CD4-positive, alpha-beta T cell treated with Interleukin-15 for 4 hours (primary cell): ENCODE measurements around the gene SKI.

Source experiments
- DNase-seq: peaks from one replicate; pipeline ENCODE4 v3.0.0-alpha.2; 2020; ENCODE audit warnings: low spot score

The SKI gene

DNA sequence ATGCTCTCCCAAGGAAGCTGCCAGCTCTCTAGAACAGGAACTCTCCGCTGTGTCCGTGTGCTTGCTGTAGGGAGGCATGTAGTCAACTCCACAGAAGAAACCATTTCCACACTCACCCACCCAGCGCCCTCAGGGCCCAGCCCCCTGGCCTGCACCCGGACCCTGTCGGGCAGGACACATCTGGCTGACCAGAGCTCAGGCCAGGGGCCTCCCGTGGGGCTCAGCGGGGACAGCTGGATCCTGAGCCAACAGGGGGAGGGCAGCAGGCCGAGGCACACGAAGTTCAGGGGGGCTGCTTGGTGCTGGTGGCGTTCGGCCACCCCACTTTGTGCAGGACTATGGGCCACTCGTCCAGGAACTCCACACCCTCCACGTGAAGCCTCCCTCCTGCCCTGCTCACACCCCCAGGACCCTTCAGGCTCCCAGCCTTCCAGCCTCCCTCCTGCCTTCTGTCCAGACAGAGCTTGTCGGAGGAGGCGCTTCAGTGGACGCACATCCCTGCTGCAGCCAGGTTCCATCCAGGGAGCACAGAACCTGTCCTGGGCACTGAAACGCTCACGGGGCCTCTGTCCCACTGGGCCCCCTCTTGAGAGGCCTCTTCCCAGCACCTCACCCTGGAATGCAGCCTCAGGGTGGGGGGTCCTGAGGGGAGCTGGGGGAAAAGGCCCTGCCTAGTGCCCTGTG, 18.6 kb upstream of the SKI start:
- DNase-seq: no peak

DNA sequence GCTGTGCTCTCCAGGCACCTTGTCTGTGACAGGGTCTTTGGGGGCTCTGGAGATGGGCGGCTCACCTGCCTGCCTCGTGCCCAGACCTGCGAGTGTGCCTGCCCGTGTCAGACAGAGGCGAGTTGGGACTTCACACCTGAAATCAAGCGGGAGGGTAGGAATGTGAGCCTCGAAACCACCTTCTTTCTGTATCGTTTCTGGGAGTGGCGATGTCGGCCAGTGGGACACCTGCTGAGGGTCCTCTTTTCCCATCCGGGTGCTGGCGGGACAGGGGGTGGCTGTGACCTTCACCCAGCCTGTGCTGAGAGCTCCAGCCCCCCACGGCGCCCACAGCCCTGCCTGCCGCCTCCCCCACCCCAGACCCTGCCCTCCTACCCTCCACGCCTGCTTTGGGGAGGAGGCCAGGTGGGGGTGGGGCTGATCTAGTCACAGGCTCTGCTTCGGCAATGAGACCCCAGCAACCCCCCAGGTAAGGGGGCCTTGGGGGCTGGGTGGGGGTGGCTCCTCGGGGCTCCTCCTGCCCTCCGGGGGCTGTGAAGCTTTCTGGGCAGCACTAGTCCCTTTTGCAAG, 17.9 kb upstream of the SKI start:
- no peak for DNase-seq

DNA sequence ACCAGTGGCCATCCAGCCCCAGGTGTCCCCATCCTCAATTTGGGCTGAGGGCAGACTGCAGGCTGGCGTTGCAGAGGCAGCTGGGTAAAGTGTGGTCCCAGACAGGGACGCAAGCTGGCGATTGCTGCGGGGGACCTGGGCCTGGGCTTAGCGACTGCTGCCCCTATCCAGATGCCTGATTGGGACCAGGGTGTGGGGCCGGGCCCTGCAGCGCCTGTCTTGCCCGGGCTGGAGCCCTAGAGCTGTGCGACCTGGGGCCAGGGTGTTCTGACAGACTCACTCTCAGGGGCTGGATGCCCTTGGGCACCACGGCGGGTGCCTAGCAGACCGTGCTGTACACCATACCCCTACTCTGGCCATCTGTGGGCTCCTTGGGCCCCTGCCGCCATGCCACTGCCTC, 17.3 kb upstream of the SKI start:
- no peak for DNase-seq

DNA sequence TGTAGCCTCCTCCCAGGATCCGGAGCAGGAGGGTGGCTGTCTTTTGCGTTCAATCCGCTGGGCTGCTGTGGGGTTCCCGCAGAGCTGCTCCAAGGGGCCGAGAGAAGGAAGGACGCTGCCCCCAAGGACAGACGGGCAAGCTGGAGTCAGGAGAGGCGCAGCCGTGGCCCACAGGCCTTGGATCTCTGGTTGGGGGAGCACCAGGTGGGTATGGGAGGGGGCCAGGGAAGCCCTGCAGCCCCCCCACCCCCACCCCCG, 15.9 kb upstream of the SKI start:
- DNase-seq: no peak

DNA sequence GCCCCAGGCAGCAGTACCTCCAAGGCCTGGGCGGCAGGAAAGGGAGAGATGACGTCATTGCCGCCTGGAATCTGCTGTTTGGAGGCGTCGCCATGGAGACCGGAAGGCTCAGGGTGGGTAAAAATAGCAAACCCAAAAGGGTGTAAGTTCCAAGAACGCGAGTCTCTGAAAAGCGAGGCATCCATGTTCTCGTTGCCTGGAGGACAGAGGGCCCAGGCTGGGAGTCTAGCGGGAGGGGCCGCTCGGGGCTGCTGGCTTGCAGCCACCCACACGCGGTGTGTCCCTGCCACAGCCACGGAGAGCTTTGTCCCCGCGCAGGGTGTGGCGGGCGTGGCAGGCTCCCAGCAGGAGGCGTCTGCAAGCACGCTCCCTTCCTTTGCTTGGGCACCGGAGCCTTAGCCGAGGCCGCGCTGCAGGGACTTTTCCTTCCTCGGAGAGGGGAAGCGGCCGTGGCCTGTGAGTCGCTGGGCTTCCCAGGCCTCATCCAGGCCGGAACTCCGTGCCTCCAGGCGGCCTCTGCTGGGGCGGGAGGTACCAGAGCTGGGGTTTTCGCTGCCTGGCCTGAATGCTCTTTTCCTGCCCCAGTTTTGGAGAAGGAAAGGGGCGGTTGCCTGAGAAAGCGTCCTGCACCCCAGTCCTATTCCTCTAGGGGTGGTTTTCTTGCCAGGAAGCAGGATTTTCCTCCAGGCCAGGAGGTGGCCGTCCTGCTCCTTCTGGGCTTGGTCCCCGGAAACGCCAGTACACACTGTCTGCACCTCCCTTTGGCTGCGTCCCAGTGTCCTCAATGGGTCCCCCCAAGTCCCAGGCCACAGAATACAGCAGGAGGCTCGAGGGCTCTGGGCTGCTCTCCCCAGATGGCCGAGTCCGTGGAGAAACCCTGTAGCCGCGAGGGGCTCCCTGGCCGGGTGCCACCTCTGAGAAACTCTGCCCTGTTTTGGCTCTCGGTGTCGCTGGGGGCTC, 15.3 kb upstream of the SKI start:
- DNase-seq: peak; percentile 87

DNA sequence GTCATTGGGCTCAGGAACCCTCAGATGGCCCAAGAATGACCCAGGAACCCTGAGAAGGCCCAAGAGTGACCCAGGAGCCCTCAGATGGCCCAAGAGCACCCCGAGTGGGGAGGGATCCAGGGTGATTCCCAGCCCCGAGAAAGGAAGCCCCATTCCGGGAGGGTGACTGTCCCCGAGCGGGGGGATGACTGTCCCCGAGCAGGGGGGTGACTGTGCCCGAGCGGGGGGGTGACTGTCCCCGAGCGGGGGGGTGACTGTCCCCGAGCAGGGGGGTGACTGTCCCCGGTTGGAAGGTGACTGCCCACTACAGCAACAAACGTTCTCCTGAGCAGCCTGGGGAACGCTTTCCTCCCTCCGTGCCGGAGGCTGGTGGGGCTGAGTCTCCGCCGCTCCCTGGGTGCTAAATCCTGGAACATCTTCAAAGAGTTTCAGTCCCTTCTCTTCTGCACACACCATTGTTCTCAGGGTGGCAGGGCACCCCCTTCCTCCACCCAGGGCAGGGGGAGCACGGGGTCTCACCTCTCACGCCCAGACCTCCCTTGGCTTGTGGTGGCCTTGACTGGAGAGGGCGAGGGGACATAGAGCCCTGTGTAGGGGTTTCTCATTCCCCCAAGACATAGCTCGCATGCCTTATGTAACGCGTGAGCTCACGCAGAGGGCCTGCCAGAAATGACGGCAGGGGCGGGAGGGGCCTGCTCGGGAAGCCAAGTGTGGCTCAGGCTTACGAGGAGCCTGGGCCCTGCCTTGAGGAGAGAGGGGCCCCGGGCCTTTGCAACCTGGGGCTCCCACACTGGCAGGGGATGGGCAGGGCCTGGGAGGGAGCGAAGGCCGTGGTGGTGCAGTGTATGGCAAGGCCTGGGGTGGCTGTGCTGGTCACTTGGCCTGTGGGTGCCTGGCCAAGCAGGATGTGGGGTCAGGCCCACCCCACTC, 14.3 kb upstream of the SKI start:
- no peak for DNase-seq

DNA sequence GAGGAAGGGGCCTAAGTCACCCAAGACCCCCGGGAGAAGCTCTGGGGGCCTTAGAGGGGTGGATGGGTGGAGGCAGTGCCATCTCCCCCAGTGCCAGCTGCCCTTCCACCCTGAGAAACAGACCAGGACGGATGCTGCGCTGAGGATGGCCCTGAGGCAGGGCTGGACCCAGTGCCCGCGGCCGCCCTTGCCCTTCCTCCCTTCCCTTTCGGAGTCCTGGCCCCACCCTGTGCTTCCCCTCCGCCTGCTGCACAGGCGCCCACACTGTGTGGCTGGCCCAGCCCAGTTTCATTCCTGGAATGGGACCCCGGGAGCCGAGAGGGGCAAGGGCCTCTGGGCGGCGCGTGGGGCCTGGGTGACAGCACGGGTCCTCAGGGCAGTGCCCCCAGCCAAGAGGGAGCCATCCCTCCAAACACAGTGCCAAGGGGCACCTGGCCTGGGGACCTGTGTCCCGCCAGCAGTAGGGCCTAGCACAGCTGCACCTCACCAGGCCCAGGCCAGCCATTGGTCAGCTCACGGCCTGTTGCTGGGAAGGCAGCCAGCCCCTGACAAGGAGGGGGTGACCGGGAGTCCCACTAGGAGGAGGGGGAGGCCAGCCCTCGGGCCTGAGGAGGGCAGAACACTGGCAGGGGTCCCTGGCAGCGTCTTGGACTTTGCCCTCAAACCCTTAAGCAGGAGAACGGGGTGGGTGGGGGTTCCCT, 13.4 kb upstream of the SKI start:
- no peak for DNase-seq

DNA sequence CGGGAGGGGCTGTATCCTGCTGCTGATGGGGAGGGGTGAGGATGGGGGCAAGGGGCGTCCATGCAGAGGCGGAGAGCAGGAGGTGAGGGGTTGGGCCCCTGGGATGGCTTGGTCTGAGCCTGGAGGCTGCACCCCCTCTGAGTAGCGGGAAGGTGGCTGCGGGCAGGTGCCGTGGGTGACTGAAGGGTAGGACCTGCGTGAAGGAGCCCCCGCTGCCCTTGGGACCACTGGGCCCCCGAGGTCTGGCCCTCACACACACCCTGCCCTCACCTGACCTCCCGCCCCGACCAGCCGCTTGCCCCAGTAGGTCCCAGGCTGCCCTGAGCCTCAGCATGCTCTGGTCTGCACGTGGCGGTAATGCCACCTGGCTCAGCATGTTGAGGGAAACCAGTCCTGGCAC, 12.8 kb upstream of the SKI start:
- no peak for DNase-seq

DNA sequence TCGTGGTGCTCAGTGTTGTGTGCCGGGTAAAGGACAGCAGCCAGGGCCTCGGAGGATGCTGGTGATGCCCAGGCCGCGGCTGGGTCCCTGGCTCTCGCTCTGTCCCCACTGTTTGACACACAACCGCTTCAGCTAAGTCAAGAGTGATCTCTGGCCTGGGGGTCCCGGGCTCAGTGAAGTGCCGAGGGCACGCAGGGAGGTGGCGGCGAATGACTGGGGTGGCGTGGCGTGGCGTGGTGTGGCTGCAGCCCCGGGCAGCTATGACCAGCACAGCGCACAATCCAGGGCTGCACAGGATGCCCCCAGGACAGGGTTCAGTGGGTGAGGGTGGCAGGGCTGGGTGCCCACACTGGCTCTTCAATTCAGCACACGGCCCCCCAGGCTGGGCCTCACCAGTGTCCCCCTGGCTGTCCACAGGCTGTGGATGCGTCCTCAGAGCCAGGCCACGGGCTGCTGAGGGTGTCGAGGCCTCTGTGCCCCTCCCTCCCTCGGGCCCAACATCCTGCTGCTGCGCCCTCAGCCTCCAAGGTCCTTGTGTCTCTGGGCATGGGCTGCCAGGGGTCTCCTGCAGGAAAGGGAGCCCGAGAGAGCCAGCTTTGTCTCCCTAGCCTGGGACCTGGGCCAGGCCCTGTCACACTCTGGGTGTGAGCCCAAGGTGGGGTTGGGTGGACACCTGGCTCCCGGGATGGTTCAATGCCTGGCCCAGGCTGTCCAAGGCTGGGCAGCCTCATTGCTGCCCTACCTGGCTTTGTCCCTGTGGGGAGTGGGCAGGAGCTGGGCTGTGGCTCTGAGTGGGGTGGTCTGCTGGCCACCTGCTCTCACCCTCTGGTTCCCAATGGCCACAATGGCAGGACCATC, 12.0 kb upstream of the SKI start:
- no peak for DNase-seq

DNA sequence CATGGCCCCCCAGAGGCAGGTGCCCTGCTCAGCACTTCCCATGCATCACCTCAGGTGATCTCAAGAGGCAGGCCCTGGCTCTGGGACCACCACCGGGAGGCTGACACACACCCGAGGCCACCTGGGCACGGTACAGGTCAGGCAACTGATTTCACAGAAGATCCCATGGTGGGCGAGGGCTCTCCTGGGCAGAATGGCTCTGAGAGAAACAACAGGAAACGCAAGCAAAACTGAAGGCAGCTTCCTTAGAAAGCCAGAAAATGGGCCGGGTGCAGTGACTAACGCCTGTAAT, 11.4 kb upstream of the SKI start:
- DNase-seq: no peak

DNA sequence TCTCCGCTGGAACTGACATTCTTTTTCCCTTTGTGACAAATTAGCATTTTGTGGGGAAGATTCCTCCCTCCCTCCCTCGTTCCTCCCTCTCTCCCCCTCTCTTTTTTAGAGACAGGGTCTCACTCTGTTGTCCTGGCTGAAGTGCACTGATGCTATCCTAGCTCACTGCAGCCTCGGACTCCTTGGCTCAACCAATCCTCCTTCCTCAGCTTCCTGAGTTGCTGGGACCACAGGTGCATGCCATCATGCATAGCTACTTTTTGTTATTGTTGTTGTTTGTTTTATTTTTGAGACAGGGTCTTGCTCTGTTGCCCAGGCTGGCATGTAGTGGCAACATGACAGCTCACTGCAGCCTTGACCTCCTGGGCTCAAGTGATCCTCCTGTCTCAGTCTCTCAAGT, 6.8 kb upstream of the SKI start:
- DNase-seq: no peak

DNA sequence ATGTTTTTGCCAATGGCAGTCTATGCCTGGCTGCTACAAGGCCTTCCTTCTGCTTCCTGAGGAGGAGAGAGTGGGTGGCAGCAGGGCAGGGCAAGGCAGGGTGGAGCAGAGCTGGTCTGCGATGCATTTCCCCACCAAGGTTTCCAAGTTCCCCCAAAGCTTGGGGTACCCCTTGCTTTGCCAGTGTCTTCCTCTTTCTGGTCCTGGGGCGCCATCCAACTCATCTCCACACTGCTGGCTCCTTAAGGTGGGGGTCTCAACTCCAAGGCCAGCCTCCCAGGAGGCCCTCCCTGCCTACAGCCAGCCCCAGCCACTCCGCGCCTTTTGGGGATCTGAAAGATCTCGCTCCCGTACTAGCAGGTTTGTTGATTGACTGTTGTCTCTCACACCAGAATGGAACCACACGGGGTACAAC, 3.9 kb upstream of the SKI start:
- no peak for DNase-seq

DNA sequence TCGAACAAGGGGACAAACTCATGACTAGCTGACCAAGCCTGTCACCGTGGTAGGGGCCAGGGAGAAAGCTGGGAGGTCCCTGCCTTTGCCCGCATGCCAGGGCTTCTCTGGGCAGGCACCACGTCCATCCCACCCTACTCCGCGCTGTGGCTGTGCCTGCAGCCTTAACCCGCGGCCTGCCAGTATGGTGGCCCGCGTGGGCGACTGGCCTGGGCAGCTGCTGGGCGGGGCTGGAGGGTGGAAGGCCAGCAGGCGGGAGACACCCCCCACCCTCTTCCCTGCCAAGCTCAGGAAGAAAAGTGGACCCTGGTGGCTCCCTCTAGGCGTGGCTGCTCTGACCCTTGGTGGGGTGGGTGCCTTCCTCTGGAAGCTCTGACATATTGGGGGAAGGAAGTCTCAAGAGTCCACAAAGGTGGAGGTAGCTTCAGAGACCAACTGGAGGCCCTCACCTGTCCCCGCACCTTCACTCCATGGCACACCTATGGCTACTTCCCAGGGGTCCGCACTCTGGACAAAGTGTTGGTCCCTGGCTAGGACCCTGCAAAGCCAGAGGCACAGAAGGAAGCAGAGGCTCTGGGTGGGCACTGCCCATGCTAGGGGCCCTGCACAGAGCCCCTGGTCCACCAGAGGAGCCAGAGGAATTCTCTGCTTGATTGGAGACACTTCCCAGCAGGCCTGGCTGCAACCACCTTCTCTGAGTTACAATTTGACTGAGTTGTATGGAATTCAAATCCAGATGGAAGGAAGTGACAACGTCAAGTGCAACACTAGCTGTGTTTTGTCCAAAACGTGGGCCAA, 3.3 kb upstream of the SKI start:
- no peak for DNase-seq

DNA sequence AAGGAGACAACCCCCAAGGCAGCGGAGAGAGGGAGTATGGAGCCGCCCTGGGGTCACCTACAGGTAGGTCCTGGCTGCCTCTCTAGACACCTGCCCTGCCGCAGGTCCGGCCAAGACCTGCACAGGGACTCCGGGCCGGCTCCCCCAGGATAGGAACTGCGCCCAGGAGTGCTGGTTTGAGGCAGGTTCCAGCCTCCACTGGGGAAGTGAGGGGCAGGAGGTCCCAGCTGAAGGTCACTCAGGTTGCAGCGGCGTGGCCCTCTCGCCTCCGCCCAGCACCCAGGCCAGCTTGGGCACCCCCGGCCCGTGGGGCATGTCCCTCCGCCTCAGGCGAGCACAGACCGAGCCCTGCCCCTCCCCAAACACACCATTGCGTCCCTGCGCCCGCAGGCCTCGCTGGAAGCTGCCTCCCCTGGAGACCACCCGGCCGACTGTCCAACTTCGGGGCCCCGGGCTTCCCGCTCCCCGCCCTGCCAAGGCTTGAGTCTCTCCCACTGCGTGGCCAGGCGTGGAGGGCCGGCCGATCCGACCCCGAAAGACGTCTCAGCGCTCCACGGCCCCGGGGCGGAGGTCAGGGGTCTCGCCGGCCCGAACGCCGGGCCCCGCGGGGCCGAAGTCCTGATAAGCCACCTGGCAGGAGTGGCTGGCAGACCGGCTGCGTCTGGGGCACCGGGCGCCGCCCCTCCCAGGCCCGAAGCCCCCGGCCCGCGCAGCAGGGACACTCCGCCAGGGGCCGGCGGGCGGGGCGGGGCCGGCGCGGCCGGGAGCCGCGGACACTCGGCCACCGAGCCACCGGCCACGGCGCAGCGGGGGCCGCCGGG, 1.4 kb upstream of the SKI start:
- DNase-seq: no peak

DNA sequence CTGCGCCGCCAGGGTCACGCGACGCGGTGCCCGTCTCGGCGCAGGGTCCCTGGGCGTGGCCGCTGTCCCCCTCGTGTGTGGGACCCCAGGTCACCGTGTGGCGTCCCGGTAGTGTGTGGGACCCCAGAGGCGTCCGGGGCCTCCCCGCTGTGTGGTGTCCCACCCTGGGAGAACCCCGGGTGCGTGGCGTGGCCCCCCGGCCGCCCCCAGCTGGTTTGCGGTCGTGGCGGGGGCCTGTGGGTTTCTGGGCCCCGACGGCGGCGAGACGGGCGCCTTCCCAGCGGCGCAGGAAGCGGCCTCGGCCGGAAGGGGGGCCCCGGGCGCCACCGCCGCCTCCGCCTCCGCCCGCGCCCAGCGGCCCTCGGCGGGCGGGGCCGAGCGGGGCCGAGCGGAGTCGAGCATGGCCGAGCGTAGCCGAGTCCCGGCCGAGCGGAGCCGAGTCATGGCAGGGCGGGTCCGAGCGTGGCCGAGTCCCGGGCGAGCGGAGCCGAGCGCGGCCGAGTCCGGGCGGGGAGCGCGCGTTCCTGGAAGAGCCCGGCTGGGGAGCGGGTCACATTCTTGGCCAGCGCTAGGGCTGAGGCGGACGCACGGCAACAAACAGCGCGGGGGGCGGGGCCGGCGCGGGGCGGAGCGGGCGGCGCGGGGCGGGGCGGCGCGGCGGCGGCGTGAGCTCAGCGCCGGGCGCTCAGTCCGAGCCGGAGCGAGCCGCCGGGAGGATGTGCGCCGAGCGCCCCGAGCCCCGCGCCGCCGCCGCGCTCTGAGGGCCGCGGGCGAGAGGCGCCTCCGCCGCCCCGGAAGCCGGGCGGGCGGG, 568 bp upstream of the SKI start:
- peak; percentile 95 for DNase-seq

DNA sequence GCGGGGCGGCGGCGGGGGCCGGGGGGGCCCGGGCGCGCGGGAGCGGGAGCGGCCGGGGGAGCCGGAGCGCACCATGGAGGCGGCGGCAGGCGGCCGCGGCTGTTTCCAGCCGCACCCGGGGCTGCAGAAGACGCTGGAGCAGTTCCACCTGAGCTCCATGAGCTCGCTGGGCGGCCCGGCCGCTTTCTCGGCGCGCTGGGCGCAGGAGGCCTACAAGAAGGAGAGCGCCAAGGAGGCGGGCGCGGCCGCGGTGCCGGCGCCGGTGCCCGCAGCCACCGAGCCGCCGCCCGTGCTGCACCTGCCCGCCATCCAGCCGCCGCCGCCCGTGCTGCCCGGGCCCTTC, 546 bp downstream of the SKI start:
- no peak for DNase-seq

DNA sequence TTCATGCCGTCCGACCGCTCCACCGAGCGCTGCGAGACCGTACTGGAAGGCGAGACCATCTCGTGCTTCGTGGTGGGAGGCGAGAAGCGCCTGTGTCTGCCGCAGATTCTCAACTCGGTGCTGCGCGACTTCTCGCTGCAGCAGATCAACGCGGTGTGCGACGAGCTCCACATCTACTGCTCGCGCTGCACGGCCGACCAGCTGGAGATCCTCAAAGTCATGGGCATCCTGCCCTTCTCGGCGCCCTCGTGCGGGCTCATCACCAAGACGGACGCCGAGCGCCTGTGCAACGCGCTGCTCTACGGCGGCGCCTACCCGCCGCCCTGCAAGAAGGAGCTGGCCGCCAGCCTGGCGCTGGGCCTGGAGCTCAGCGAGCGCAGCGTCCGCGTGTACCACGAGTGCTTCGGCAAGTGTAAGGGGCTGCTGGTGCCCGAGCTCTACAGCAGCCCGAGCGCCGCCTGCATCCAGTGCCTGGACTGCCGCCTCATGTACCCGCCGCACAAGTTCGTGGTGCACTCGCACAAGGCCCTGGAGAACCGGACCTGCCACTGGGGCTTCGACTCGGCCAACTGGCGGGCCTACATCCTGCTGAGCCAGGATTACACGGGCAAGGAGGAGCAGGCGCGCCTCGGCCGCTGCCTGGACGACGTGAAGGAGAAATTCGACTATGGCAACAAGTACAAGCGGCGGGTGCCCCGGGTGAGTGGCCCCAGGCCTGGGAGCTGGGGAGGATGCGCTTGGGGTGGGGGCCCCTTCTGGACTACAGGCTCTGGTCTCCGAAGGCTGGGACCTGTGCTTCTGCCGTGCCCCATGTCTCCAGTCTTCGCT, 1.1 kb downstream of the SKI start:
- DNase-seq: peak; percentile 58
